Stimulated activated CD8-positive, alpha-beta memory T cell treated with anti-CD3 and anti-CD28 coated beads, Interleukin-15, amount 100 ng/mL, for 4 hours (primary cell): Measurements from ENCODE around the gene PLXNA4.

Experiments used
- DNase-seq, 2 donors: peaks; one replicate each; pipeline ENCODE4 v3.0.0-alpha.2; 2020; ENCODE audit warnings: low read depth in 2 of 2

The PLXNA4 gene

GRCh38 chr7:132531562-132531961, 44.7 kb downstream of the PLXNA4 start:
- no peak for DNase-seq

- no peak for DNase-seq
Observed at GRCh38 chr7:132528695-132529094, 47.6 kb downstream of the PLXNA4 start.

DNA sequence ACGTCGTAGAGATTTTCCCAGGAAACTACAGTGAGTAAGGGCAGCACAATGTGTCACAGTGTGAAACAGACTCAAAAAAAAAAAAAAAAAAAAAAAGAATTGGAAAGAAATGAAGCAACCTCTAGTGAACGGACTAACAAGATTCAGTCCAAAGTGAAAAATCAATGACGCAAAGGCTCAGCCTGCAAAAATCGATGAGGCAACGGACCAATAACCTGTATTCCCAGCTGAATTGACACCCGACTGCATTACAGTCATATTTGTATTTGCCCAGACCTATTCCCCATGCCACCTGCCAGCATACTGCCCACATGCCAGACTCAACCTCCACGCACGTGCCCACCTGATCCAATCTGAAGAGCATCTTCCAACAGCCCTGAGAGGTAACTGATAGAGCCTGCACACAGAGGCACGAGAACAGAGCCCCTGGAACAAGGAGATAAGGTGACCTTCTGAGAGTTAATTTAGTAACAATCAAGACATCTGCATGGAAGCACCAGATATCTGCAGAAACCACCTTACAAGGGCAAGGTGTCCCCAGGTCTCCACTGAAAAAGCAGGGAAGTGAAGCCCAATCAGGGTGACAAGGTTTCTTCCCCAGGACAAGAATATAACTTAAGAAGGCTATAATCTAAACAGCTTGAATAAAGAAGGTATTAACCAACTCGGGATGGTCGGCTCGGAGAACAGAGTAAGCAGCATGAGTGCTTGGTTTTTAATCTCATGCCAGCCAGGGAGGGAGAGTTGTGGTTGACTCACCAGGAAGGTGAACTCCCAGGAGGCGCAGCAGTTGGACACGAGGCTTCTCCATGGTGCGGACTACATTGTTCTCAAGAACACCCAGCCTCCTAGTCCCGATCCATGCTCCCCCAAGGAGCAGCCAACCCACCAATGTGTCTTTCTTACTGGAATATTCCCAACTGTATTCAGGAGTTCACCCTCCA, 48.5 kb downstream of the PLXNA4 start:
- DNase-seq, result no peak

DNA sequence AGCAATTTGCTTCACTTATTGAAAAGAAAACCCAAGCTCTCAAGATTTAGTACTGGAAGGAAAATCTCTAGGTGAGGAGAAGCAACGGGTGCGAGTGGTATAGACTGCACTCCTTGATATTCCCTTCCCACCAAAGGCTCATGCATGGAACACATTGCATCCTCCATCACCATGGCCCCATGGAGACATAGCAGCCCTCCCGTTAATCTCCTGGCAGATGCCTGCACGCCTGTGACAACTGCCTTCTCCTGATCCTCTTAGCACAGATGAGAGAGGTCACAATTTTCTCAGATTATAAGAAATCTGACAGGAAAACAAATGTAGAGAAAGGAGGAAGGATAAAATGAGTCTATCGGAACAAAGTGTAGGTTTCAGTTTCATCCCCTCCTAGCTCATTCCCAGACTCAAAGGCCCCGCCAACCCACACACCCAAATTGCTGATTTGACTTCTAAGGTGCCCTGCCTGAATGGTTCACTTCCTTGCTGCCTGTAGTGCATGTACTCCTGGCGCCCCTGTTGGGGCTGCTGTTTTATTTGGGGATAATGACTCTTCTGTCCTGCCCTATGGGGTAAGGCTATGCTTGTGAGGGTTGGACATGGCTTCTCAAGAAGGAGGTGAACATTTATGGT, 50.0 kb downstream of the PLXNA4 start:
- DNase-seq, result no peak

DNA sequence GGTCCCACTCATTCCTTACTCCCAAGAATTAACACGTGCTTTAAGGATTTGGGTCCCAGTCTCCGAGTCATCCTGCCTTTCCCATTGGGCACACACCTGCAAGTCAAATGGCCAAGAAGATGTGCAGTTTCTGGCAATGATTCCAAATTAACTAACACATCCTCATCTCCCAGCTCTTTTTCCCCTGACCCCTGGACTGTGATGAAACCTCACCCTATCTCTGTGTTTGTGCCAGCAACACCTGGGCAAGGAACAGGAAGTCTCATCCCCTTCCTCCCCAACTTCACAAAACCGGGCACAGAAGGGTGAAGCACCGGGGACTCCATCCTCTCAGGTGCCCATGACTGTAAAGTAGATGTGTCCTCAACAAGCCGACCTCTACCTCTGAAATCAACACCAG, 54.8 kb downstream of the PLXNA4 start:
- DNase-seq, result no peak

GRCh38 chr7:132520591-132521280, 55.5 kb downstream of the PLXNA4 start:
- DNase-seq, result no peak

- DNase-seq, result no peak
Observed at GRCh38 chr7:132519936-132520335, 56.3 kb downstream of the PLXNA4 start.

- DNase-seq, result no peak
Observed at GRCh38 chr7:132518839-132519173, 57.5 kb downstream of the PLXNA4 start.

GRCh38 chr7:132518102-132518838, 58.0 kb downstream of the PLXNA4 start:
- no peak for DNase-seq

- DNase-seq, result no peak
Observed at GRCh38 chr7:132516042-132516840, 60.0 kb downstream of the PLXNA4 start.

DNA sequence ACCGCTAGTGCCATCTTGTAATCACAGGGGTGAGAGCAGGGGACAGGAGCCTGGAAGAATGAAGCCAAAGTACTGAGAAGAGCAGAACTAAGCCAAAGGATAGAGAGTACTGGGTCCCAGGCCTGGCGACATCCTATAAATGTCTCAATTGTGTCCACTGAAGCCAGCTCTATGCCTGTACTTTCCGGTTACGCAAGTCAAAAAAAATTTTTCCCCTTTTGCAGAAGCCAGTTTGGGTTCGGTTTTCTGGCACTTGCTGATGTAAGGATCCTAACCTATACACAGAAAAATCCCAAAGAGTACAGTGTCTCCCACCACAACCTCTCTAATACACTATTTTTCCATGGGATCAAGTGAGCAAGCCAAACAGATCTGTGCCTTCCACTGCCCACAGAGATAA, 61.1 kb downstream of the PLXNA4 start:
- DNase-seq, result no peak

GRCh38 chr7:132514430-132514829, 61.8 kb downstream of the PLXNA4 start:
- DNase-seq, result no peak

DNA sequence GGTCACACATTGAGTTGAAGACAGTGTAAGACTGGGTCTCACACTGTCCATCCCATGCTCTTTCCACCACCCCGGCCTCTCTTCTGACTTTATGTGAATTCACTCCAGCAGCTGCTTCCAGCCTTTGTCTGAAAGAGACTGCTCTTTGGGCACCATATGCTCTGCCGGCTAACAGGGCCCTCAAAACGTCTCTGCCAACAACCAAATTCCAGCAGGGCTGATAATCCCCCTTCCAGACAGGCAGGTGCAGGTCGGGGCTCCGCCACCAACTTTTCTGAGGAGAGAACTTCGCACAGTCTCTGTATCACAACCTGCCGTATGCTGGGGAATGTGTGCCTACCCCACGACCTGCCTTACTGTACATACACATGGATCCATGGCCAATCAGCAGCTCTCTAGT, 64.3 kb downstream of the PLXNA4 start:
- DNase-seq, result no peak

DNA sequence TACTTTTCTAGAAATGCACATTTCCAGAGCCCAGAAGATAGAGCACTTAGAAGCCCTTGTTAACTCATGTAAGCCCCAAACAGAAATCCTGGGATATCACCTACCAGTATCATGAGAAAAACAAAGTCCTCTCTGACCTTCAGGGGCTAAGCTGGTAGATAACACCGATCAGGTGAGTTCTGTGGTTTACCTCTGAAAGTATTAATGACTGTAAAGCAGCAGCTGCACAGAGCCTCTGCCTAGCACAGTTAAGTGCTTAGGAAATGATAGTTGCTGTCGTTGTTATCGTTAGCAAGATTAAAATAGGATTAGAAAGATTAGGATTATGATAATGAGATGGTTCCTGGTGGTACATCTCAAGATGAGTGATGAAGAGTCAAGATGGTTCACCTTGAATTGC, 64.9 kb downstream of the PLXNA4 start:
- DNase-seq, result no peak

DNA sequence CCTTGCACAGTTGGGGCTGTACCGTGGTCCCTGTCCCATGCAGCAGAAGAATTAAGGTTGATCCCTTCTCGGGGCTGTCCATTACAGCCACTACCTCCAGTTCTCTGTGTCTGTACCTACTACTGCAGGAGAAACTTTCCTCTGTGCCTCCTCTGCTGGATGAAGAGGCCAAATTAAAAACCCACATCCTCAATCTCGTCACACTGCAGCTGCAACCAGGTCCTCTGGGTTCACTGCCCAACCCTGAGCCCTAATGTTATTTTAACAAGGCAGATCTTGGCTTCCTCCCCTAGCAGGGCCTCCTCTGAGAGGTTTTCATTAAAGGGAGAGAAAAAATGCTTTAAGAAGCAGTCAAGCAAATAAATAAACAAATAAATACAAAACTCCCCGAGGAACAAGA, 66.6 kb downstream of the PLXNA4 start:
- DNase-seq, result no peak

- no peak for DNase-seq
Observed at GRCh38 chr7:132508724-132509353, 67.4 kb downstream of the PLXNA4 start.

GRCh38 chr7:132504852-132505251, 71.4 kb downstream of the PLXNA4 start:
- no peak for DNase-seq

DNA sequence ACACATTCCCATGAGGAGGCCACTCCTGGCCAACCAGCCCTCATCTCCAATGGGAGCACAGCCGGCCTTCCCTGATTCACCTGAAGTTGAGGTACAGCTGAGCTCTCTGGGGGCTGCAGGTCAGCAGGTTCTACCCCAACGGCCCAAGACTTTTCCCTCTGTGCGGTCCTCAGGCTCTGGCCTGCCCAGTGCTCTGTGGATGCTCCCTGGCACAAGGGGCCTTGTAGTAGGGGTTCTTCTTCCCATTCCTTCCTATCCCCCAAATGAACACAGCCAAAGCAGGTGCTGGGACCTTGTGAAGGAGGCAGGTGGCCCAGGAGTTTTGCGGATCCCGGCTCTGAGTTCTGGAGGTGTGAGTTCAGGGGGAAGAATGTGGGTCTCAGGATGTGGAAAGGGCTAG, 72.2 kb downstream of the PLXNA4 start:
- no peak for DNase-seq

DNA sequence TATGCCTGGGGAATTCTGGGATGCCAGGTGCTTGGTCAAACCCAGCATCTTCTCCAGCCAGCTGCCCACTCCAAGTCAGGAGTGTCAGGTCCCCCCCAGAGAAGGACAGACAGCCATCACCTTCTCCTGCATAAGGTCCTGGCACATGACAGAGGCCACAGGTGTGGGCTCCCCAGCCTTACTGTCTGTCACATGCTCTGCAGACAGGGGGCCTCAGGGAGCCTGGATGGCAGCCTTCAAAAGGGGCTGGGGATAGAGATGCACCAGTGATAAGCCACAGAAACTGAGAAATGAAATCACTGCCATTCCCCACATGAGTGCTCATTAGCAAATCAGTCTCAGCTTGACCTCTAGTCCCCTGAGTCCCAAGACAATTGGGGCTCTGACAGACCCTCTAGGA, 72.9 kb downstream of the PLXNA4 start:
- DNase-seq, result no peak

GRCh38 chr7:132501956-132502355, 74.3 kb downstream of the PLXNA4 start:
- no peak for DNase-seq
